Thyroid gland (tissue), 4 donors: ENCODE measurements around the gene ACOT13.

Experiments used
- CTCF ChIP-seq, 6 experiments: fragments of 200-600 bp in 3 of 6; fragments of 450-650 bp in 3 of 6; sonication (generic) in 3 of 6; IDR thresholded peaks; one replicate each; pipeline ENCODE4 v1.5.1; 2016 to 2019; ENCODE audit warnings: antibody characterized with exemption in 6 of 6, mild to moderate bottlenecking in 2 of 6, inconsistent platforms in 1 of 6, moderate library complexity in 1 of 6
- POLR2A ChIP-seq, 2 donors: fragments of 450-650 bp; IDR thresholded peaks; one replicate each; pipeline ENCODE4 v1.6.1; 2017; ENCODE audit warnings: antibody characterized with exemption in 2 of 2, mild to moderate bottlenecking in 2 of 2, moderate library complexity in 1 of 2

DNA sequence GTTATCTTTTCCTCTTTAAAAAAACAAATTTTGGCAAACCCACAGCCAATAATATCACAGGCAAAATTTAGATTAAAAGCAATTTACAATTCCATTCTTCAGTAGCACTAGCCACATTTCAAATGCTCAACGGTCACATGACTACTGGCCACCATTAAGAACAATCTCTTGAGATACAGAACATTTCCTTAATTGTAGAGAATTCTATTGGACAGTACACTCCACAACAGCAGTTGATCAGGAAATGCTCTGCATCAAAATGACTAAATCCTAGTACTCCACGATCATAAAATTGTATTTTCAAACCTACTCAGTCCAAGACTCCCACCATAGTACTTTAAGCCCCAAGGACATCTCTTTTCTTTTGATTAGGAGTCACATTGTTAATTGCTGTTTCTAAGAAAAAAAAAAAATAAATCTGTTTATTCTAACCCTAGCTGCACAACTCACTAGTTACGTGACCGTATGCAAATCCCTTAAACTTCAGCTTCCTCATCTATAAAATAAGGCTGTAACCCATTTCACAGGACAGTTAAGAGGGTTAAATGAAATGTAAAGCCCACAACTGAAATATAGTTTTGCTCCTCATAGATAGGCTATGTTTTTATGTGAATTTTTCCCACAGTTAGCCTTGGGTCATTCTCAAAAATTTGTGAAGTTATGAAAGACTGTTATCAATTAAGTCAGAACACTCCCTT is 42.3 kb downstream of the ACOT13 start:
- TF ChIP-seq CTCF (IDR thresholded peaks at IDR 0.05), result no peak
- TF ChIP-seq POLR2A (IDR thresholded peaks at IDR 0.05), result no peak
